ENCODE results near the gene DNAH1.

Gene DNAH1

DNA sequence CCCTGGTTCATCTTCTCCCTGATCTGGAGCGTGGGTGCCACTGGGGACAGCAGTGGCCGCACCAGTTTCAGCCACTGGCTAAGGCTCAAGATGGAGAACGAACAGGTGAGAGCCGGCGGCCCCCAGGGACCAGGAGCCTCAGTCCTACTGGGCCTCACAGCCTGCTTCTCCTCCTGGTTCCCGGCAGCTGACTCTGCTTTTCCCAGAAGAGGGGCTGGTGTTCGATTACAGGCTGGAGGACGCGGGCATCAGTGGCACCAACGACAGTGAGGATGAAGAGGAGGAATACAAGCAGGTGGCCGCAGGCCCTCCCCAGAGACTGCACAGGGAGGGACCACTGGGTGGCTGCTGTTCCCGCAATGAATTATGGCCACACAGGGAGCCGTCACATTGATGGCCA lies 54.4 kb downstream of the DNAH1 start:
- TF ChIP-seq, protein P1, sequence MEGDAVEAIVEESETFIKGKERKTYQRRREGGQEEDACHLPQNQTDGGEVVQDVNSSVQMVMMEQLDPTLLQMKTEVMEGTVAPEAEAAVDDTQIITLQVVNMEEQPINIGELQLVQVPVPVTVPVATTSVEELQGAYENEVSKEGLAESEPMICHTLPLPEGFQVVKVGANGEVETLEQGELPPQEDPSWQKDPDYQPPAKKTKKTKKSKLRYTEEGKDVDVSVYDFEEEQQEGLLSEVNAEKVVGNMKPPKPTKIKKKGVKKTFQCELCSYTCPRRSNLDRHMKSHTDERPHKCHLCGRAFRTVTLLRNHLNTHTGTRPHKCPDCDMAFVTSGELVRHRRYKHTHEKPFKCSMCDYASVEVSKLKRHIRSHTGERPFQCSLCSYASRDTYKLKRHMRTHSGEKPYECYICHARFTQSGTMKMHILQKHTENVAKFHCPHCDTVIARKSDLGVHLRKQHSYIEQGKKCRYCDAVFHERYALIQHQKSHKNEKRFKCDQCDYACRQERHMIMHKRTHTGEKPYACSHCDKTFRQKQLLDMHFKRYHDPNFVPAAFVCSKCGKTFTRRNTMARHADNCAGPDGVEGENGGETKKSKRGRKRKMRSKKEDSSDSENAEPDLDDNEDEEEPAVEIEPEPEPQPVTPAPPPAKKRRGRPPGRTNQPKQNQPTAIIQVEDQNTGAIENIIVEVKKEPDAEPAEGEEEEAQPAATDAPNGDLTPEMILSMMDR (IDR thresholded peaks at IDR 0.05): no peak
- H3K27me3 ChIP-seq: no peaks in the 10 kb centered on the region
- H3K4me3 ChIP-seq: no peak overlapping the region
- H3K9me3 ChIP-seq: no peaks in the 10 kb centered on the region
- DNase-seq: no peak
- peaks cover 0 to 70% (median 10%) of the 10 kb centered on the region in 3 donors for H3K36me3 ChIP-seq
- H3K4me1 ChIP-seq: no peaks in the 10 kb centered on the region
- no peak overlapping the region for H3K27ac ChIP-seq
- intact Hi-C loops (cut with DNase I; ENCODE audit: low total_unique reads): no loop called here

DNA sequence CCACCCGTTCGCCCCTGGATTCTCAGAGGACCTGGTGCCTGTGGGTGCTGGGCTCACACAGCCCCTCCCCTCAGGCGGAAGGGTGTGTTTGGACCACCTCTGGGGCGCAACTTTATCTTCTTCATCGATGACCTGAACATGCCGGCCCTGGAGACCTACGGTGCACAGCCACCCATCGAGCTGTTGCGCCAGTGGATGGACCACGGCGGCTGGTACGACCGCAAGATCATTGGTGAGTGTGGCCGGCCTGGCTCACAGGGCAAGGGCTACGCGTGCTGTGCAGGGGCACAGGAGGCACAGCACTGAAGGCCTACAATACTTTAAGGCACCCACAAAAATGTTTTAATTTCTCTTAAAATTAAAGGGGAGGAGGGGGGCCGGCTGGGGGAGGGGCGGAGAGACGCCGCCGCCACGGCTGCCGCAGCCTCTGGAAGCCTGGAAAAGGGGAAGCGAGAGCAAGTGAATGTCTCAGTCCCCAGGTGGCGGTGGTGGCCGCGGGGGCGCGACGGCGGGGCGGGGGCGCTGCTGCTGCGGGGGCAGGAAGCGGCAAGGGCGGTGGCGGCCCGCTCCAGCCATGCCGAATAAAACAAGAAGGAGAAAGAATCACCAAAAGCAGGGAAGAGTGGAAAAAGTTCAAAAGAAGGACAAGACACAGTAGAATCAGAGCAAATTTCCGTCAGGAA lies 56.8 kb downstream of the DNAH1 start:
- Histone ChIP-seq H3K9me3 (no peaks in the 10 kb centered on the region), H3K4me1 (no peaks in the 10 kb centered on the region), H3K27ac (no peak overlapping the region), H3K36me3 (peaks cover 0 to 56% (median 14%) of the 10 kb centered on the region in 3 donors), H3K4me3 (peak overlapping the region; percentile 25 to 36), H3K27me3 (no peaks in the 10 kb centered on the region)
- intact Hi-C loops (cut with DNase I; ENCODE audit: low total_unique reads): no loop called here
- peak in 1 of 2 donors; percentile 47 for DNase-seq
- TF ChIP-seq, protein P1 (IDR thresholded peaks at IDR 0.05): no peak

DNA sequence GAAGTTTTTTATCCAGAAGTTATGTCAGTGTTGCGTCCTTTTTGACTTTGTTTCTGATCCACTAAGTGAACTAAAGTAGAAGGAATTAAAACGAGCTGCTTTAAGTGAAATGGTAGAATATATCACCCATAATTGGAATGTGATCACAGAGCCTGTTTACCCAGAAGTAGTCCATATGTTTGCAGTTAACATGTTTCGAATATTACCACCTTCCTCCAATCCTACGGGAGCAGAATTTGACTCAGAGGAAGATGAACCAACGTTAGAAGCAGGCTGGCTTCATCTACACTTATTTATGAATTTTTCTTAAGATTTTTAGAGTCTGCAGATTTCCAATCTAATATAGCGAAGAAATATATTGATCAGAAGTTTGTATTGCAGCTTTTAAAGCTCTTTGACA lies 57.6 kb downstream of the DNAH1 start:
- Histone ChIP-seq H3K36me3 (peaks cover 0 to 50% (median 14%) of the 10 kb centered on the region in 3 donors), H3K4me1 (no peaks in the 10 kb centered on the region), H3K9me3 (no peaks in the 10 kb centered on the region), H3K4me3 (peak overlapping the region in 1 of 2 donors; percentile 25), H3K27ac (no peak overlapping the region), H3K27me3 (no peaks in the 10 kb centered on the region)
- TF ChIP-seq, protein P1 (IDR thresholded peaks at IDR 0.05): no peak
- DNase-seq: no peak
- intact Hi-C loops (cut with DNase I; ENCODE audit: low total_unique reads): no loop called here

DNA sequence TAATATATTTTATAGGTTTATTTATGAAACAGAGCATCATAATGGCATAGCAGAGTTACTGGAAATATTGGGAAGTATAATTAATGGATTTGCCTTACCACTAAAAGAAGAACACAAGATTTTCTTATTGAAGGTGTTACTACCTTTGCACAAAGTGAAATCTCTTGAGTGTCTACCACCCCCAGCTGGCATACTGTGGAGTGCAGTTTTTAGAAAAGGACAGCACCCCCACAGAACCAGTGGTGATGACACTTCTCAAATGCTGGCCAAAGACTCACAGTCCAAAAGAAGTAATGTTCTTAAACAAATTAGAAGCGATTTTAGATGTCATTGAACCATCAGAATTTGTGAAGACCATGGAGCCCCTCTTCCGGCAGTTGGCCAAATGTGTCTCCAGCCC lies 58.1 kb downstream of the DNAH1 start:
- TF ChIP-seq, protein P1 (IDR thresholded peaks at IDR 0.05): no peak
- Histone ChIP-seq H3K27ac (no peak overlapping the region), H3K36me3 (peaks cover 0 to 45% (median 9%) of the 10 kb centered on the region in 3 donors), H3K27me3 (no peaks in the 10 kb centered on the region), H3K4me1 (no peaks in the 10 kb centered on the region), H3K9me3 (no peaks in the 10 kb centered on the region), H3K4me3 (no peak overlapping the region)
- intact Hi-C loops (cut with DNase I; ENCODE audit: low total_unique reads): no loop called here
- DNase-seq: no peak

DNA sequence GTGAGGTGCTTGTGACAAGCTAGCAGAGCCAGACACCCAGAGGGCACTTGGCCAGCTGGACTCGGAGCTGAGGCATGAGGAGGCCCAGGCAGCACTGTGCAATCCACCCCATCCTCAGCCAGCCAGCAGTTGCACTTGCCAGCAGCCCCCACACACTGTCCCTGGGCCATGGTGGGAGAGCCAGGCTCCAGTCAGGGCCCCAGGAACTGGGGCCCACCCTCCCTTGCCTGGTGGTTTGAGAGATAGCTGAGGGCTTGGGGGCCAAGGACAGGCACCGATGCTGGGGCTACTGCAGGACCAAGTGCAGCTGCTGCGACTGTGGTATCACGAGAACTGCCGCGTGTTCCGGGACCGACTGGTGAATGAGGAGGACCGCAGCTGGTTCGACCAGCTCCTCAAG lies 63.5 kb downstream of the DNAH1 start:
- no peaks in the 10 kb centered on the region for H3K9me3 ChIP-seq
- TF ChIP-seq, protein P1 (IDR thresholded peaks at IDR 0.05): no peak
- peaks cover 0 to 16% (median 9%) of the 10 kb centered on the region in 3 donors for H3K36me3 ChIP-seq
- intact Hi-C loops (cut with DNase I; ENCODE audit: low total_unique reads): no loop called here
- H3K27me3 ChIP-seq: no peaks in the 10 kb centered on the region
- H3K4me1 ChIP-seq: no peaks in the 10 kb centered on the region
- no peak overlapping the region for H3K4me3 ChIP-seq
- no peak for DNase-seq
- H3K27ac ChIP-seq: no peak overlapping the region
